ENCODE results near the gene PRPSAP1.

DNA sequence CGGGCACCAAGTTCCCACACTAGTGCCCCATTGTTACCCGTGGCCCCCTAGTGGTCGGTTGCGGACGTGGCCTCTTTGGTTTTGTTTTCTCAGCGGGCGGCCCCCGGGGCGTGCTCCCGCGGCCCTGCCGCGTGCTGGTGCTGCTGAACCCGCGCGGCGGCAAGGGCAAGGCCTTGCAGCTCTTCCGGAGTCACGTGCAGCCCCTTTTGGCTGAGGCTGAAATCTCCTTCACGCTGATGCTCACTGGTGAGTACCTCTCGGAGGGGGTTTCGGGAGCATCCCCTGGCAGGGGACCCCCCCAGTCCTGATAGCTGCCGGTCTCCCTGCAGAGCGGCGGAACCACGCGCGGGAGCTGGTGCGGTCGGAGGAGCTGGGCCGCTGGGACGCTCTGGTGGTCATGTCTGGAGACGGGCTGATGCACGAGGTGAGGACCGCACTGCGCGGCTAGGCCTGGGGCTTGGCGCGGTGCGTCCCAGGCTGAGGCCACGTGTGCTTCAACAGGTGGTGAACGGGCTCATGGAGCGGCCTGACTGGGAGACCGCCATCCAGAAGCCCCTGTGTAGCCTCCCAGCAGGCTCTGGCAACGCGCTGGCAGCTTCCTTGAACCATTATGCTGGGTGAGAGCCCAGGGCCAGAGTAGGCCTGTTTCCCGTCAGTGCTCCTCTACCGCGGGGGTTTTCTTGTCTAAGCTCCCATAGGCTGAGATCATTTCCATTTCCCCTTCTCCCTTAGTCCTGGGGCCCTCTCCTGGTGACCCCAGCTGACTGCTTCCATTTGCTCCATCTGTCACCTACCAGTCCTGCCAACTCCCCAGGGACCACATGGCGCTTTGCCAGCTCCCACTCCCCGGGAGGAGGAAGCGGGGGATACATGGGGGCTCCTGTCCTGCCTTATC, 32.4 kb upstream of the PRPSAP1 start:
- TF ChIP-seq, protein P1, sequence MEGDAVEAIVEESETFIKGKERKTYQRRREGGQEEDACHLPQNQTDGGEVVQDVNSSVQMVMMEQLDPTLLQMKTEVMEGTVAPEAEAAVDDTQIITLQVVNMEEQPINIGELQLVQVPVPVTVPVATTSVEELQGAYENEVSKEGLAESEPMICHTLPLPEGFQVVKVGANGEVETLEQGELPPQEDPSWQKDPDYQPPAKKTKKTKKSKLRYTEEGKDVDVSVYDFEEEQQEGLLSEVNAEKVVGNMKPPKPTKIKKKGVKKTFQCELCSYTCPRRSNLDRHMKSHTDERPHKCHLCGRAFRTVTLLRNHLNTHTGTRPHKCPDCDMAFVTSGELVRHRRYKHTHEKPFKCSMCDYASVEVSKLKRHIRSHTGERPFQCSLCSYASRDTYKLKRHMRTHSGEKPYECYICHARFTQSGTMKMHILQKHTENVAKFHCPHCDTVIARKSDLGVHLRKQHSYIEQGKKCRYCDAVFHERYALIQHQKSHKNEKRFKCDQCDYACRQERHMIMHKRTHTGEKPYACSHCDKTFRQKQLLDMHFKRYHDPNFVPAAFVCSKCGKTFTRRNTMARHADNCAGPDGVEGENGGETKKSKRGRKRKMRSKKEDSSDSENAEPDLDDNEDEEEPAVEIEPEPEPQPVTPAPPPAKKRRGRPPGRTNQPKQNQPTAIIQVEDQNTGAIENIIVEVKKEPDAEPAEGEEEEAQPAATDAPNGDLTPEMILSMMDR (conservative IDR thresholded peaks at IDR 0.05; ENCODE audit: low read depth, low read length), result peak; percentile 94
- TF ChIP-seq EZH2 (IDR thresholded peaks at IDR 0.05; ENCODE audit: low read length, unreplicated experiment), result no peak

All from PC-3 (cell line).